ENCODE data around the gene NEK1. TPM values are rescaled to one million over a fixed set of nuclear protein-coding genes. Genes with fewer than 3 reads are reported as not detected.

The NEK1 gene
- total and polyA plus RNA-seq, 2 donors (not counting 1 experiment from before 2014, with no cell fraction given) = 3.3 to 21.4 TPM

DNA sequence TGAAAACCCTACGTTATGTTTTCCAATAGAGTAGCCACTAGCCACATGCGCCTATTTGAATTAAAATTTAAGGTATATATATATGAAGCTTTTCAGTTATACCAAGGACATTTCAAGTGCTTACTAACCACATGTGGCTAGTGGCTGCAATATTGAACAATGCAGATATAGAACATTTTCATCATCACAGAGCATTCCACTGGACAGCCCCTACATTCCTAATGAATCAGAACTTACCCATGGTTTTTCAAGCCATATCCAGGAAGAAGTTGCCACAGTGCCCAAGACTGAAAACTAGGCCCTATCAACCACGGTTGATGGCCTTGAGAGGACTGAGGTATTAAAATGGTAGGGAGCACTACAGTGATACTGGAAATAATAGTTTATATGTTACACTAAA is 29.7 kb downstream of the NEK1 start:
- no CpG with 5 or more reads among the region's 3 CpGs for WGBS (ENCODE audit: insufficient coverage)
- Mint-ChIP-seq H3K4me3 (no peak overlapping the region), H3K27ac (no peak overlapping the region), H3K27me3 (no peaks in the 10 kb centered on the region), H3K4me1 (no peaks in the 10 kb centered on the region), H3K9me3 (ENCODE audit: insufficient read depth) (no peaks in the 10 kb centered on the region)
- Histone ChIP-seq H3K9me3 (ENCODE audit: control extremely low read depth in 1 of 3, control insufficient read depth in 2 of 3, insufficient read depth in 1 of 3, low read length in 2 of 3) (no peaks in the 10 kb centered on the region), H3K36me3 (replicated peaks in 1 of 2; ENCODE audit: control extremely low read depth in 1 of 2, control insufficient read depth in 1 of 2, extremely low read depth in 1 of 2, insufficient read depth in 2 of 2, low read length in 1 of 2) (peaks cover 1 to 10% of the 10 kb centered on the region in 2 experiments), H3K4me3 (ENCODE audit: control extremely low read depth in 1 of 5, extremely low read depth in 1 of 5, insufficient read depth in 1 of 5, low read depth in 2 of 5, low read length in 4 of 5) (no peak overlapping the region), H4K20me1 (ENCODE audit: control insufficient read depth, insufficient read depth, low read length, poor library complexity, severe bottlenecking) (no peaks in the 10 kb centered on the region), H2AFZ (ENCODE audit: insufficient read depth, low read depth, low read length, poor library complexity, severe bottlenecking) (no peak overlapping the region), H3K27ac (ENCODE audit: low read length in 2 of 2) (no peak overlapping the region), H3K4me1 (ENCODE audit: control insufficient read depth in 2 of 2, insufficient read depth in 2 of 2, low read length in 2 of 2) (no peaks in the 10 kb centered on the region), H3K9ac (ENCODE audit: low read length) (no peak overlapping the region), H3K79me2 (ENCODE audit: control insufficient read depth, insufficient read depth, low read length) (no peaks in the 10 kb centered on the region), H3K4me2 (replicated peaks; ENCODE audit: low read depth, low read length, poor library complexity, severe bottlenecking) (no peak overlapping the region), H3K27me3 (replicated peaks in 1 of 4; ENCODE audit: control extremely low read depth in 1 of 4, control insufficient read depth in 3 of 4, insufficient read depth in 4 of 4, low read length in 3 of 4) (no peaks in the 10 kb centered on the region)
- ATAC-seq (ENCODE audit: low read depth) = no peak
- no peak for DNase-seq
- intact Hi-C loops (cut with micrococcal nuclease) = no loop called here
- CTCF ChIA-PET = no interaction called here
- TF ChIP-seq, protein P1, sequence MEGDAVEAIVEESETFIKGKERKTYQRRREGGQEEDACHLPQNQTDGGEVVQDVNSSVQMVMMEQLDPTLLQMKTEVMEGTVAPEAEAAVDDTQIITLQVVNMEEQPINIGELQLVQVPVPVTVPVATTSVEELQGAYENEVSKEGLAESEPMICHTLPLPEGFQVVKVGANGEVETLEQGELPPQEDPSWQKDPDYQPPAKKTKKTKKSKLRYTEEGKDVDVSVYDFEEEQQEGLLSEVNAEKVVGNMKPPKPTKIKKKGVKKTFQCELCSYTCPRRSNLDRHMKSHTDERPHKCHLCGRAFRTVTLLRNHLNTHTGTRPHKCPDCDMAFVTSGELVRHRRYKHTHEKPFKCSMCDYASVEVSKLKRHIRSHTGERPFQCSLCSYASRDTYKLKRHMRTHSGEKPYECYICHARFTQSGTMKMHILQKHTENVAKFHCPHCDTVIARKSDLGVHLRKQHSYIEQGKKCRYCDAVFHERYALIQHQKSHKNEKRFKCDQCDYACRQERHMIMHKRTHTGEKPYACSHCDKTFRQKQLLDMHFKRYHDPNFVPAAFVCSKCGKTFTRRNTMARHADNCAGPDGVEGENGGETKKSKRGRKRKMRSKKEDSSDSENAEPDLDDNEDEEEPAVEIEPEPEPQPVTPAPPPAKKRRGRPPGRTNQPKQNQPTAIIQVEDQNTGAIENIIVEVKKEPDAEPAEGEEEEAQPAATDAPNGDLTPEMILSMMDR (IDR thresholded peaks at IDR 0.05) = no peak
- no peak for TF ChIP-seq EZH2 (IDR thresholded peaks at IDR 0.05; ENCODE audit: borderline replicate concordance, insufficient read depth, low read depth, low read length, poor library complexity, severe bottlenecking)
- POLR2A ChIA-PET = no interaction called here

DNA sequence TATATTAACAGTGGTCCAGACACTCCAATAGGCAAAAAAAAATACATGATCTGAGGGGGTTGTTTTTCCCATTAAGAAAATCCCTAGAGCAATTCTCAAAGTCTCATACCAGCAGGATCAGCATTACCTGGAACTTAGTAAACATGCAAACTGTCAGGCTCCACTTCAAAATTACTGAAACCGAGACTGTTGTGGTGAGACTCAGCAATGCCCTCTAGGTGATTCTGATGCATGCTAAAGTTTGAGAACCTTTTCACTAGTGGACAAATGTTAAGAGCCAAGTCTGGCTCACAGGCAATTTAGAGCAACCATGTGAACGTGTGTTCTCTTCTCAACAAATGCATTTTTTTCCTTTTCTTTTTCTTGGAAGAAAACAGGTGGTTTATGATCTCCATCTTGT is 30.2 kb downstream of the NEK1 start:
- 92% methylated on average over 1 of the region's 2 CpGs for WGBS (ENCODE audit: insufficient coverage)
- H3K79me2 ChIP-seq (ENCODE audit: control insufficient read depth, insufficient read depth, low read length) = no peaks in the 10 kb centered on the region

More for the DNA sequence above, 30.2 kb downstream of the NEK1 start:
- Histone ChIP-seq H3K36me3 (replicated peaks in 1 of 2; ENCODE audit: control extremely low read depth in 1 of 2, control insufficient read depth in 1 of 2, extremely low read depth in 1 of 2, insufficient read depth in 2 of 2, low read length in 1 of 2) (peaks cover 1 to 10% of the 10 kb centered on the region in 2 experiments), H3K27me3 (replicated peaks in 1 of 4; ENCODE audit: control extremely low read depth in 1 of 4, control insufficient read depth in 3 of 4, insufficient read depth in 4 of 4, low read length in 3 of 4) (no peaks in the 10 kb centered on the region), H4K20me1 (ENCODE audit: control insufficient read depth, insufficient read depth, low read length, poor library complexity, severe bottlenecking) (no peaks in the 10 kb centered on the region), H3K4me1 (ENCODE audit: control insufficient read depth in 2 of 2, insufficient read depth in 2 of 2, low read length in 2 of 2) (no peaks in the 10 kb centered on the region), H3K4me2 (replicated peaks; ENCODE audit: low read depth, low read length, poor library complexity, severe bottlenecking) (no peak overlapping the region), H3K9ac (ENCODE audit: low read length) (no peak overlapping the region), H3K9me3 (ENCODE audit: control extremely low read depth in 1 of 3, control insufficient read depth in 2 of 3, insufficient read depth in 1 of 3, low read length in 2 of 3) (no peaks in the 10 kb centered on the region), H3K4me3 (ENCODE audit: control extremely low read depth in 1 of 5, extremely low read depth in 1 of 5, insufficient read depth in 1 of 5, low read depth in 2 of 5, low read length in 4 of 5) (no peak overlapping the region), H2AFZ (ENCODE audit: insufficient read depth, low read depth, low read length, poor library complexity, severe bottlenecking) (no peak overlapping the region), H3K27ac (ENCODE audit: low read length in 2 of 2) (no peak overlapping the region)
- ChIA-PET CTCF (no interaction called here), POLR2A (no interaction called here)
- TF ChIP-seq, protein P1 (IDR thresholded peaks at IDR 0.05) = no peak
- TF ChIP-seq EZH2 (IDR thresholded peaks at IDR 0.05; ENCODE audit: borderline replicate concordance, insufficient read depth, low read depth, low read length, poor library complexity, severe bottlenecking) = no peak
- intact Hi-C loops (cut with micrococcal nuclease) = no loop called here
- Mint-ChIP-seq H3K4me3 (no peak overlapping the region), H3K9me3 (ENCODE audit: insufficient read depth) (no peaks in the 10 kb centered on the region), H3K27ac (no peak overlapping the region), H3K4me1 (no peaks in the 10 kb centered on the region), H3K27me3 (no peaks in the 10 kb centered on the region)
- DNase-seq (no peak), ATAC-seq (ENCODE audit: low read depth) (no peak)

Data from B cell (primary cell).